Mesenchymal stem cell (in vitro differentiated cells and primary cell): Measurements from ENCODE around the gene DNAJC5.

Source experiments
- DNase-seq: peaks from one replicate; pipeline ENCODE4 v3.0.0-alpha.2; 2013
- H2AFZ ChIP-seq: one replicate; pipeline ENCODE4 v1.6.1; 2013; ENCODE audit warnings: low read depth, mild to moderate bottlenecking, control low read depth, inconsistent platforms, low read length, moderate library complexity
- H2AK5ac ChIP-seq: 2 replicates; pipeline ENCODE4 v1.6.1; 2013; ENCODE audit warnings: low read length, moderate library complexity, mild to moderate bottlenecking, inconsistent platforms; ENCODE audit not compliant: severe bottlenecking
- H2BK120ac ChIP-seq: one replicate; pipeline ENCODE4 v1.6.1; 2013; ENCODE audit warnings: low read depth, mild to moderate bottlenecking, inconsistent platforms, low read length, moderate library complexity
- H2BK12ac ChIP-seq, 2 experiments: one replicate each; pipeline ENCODE4 v1.6.1; 2013; ENCODE audit warnings: inconsistent platforms in 2 of 2, low read length in 2 of 2, mild to moderate bottlenecking in 2 of 2, moderate library complexity in 2 of 2, control low read depth in 1 of 2
- H2BK15ac ChIP-seq: one replicate; pipeline ENCODE4 v1.6.1; 2013; ENCODE audit warnings: mild to moderate bottlenecking, low read depth, inconsistent platforms; ENCODE audit not compliant: poor library complexity, severe bottlenecking
- H2BK5ac ChIP-seq: 2 replicates; pipeline ENCODE4 v1.6.1; 2013; ENCODE audit warnings: low read depth, mild to moderate bottlenecking, low read length, control low read depth, inconsistent platforms; ENCODE audit not compliant: poor library complexity, severe bottlenecking
- H3K14ac ChIP-seq, 2 experiments: one replicate each; pipeline ENCODE4 v1.6.1; 2013; ENCODE audit warnings: inconsistent platforms in 2 of 2, low read length in 2 of 2, control low read depth in 1 of 2, mild to moderate bottlenecking in 1 of 2, moderate library complexity in 1 of 2
- H3K18ac ChIP-seq, 2 experiments: one replicate each; pipeline ENCODE4 v1.6.1; 2013; ENCODE audit warnings: inconsistent platforms in 2 of 2, low read length in 2 of 2, control low read depth in 1 of 2, low read depth in 1 of 2, mild to moderate bottlenecking in 1 of 2
- H3K23ac ChIP-seq, 2 experiments: one replicate each; pipeline ENCODE4 v1.6.1; 2013; ENCODE audit warnings: inconsistent platforms in 2 of 2, low read length in 2 of 2, mild to moderate bottlenecking in 2 of 2, moderate library complexity in 2 of 2, control low read depth in 1 of 2
- H3K27ac ChIP-seq: 2 replicates; pipeline ENCODE4 v1.5.1; 2013; ENCODE audit warnings: mild to moderate bottlenecking, moderate library complexity, low read length, control low read depth, inconsistent platforms; ENCODE audit not compliant: poor library complexity, severe bottlenecking
- H3K27me3 ChIP-seq, 2 experiments: 2 replicates each; pipeline versions ENCODE4 v1.6.1 to v1.7.0; 2013; ENCODE audit warnings: low read length in 2 of 2, mild to moderate bottlenecking in 2 of 2, moderate library complexity in 2 of 2, control low read depth in 1 of 2, inconsistent platforms in 1 of 2; ENCODE audit not compliant: control insufficient read depth in 1 of 2, insufficient read depth in 1 of 2
- H3K36me3 ChIP-seq, 2 experiments: 2 replicates each; pipeline versions ENCODE4 v1.6.1 to v1.7.0; 2013; ENCODE audit warnings: low read length in 2 of 2, control low read depth in 1 of 2, inconsistent platforms in 1 of 2, low read depth in 1 of 2, mild to moderate bottlenecking in 1 of 2; ENCODE audit not compliant: insufficient read depth in 2 of 2, control insufficient read depth in 1 of 2
- H3K4ac ChIP-seq, 2 experiments: one replicate each; pipeline ENCODE4 v1.6.1; 2013; ENCODE audit warnings: inconsistent platforms in 2 of 2, low read length in 2 of 2, mild to moderate bottlenecking in 2 of 2, moderate library complexity in 2 of 2, control low read depth in 1 of 2, low read depth in 1 of 2
- H3K4me1 ChIP-seq: 2 replicates; pipeline ENCODE4 v1.6.1; 2013; ENCODE audit warnings: low read depth, low read length, control low read depth; ENCODE audit not compliant: control insufficient read depth, insufficient read depth
- H3K4me2 ChIP-seq: 2 replicates; pipeline ENCODE4 v1.6.1; 2013; ENCODE audit warnings: low read length, mild to moderate bottlenecking, inconsistent platforms; ENCODE audit not compliant: poor library complexity, severe bottlenecking
- H3K4me3 ChIP-seq, 2 experiments: 2 replicates each; pipeline versions ENCODE4 v1.5.1 to v1.7.0; 2013; ENCODE audit warnings: low read length in 2 of 2, mild to moderate bottlenecking in 2 of 2, control low read depth in 1 of 2, low read depth in 1 of 2; ENCODE audit not compliant: insufficient read depth in 1 of 2
- H3K79me1 ChIP-seq: replicated peaks from 2 replicates; pipeline ENCODE4 v1.6.1; 2013; ENCODE audit warnings: mild to moderate bottlenecking, control low read depth, low read length, inconsistent platforms; ENCODE audit not compliant: poor library complexity, severe bottlenecking
- H3K9ac ChIP-seq: 2 replicates; pipeline ENCODE4 v1.7.0; 2013; ENCODE audit warnings: mild to moderate bottlenecking, low read length, moderate library complexity
- H3K9me3 ChIP-seq: 2 replicates; pipeline ENCODE4 v1.7.0; 2013; ENCODE audit warnings: mild to moderate bottlenecking, low read length; ENCODE audit not compliant: control insufficient read depth
- H4K8ac ChIP-seq: one replicate; pipeline ENCODE4 v1.6.1; 2013; ENCODE audit warnings: inconsistent platforms, mild to moderate bottlenecking, low read length, moderate library complexity
- H4K91ac ChIP-seq: one replicate; pipeline ENCODE4 v1.6.1; 2013; ENCODE audit warnings: mild to moderate bottlenecking, low read length, inconsistent platforms
- WGBS: methylation state at CpG from one replicate; pipeline ENCODE4 v1.1.7; 2013; ENCODE audit warnings: mixed read lengths; 5-methylcytosine and 5-hydroxymethylcytosine counted together

The DNAJC5 gene

DNA sequence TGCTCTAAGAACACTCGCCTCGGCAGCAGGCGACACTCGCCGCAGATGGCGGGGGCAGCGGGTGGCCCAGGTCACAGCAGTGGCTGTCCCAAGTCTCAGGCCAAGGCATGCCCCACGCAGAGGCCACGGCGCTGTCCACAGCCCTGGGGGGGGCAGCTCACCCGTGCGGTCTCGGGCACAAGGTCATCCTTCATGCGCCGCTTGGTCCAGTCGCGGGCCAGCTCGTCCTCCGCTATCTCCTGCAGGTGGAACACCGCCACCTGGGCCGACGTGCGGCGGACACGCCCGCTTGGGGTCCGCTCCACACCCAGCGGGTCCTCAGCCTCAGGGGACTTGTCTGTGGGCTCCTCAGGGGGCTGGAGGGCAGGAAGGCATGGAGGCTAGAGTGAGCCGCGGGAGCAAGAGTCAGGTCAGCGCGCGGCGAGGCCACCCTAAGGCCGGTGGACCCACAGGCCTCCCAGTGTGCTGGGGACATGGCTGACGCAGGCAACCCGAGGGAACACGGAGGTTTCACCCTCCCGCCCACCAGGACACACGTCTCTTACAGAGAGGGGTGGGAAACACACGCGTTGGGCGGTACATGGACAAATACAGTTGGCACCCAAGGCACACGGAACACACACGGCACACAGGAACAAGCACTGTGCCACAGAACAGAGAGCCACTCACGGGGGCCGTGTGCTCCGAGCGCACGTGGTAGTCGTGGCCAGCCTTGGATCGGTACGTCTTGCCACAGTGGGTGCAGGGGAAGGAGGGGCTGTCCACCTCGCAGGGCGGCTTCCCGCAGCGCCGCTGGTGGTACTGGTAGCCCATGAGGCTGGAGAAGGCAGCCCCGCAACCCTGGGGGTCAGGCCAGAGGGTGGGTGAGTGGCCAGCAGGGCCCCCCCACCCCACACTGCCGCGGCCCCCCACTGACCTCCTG, 67.8 kb downstream of the DNAJC5 start:
- H3K79me1 ChIP-seq = peaks cover 29% of the 10 kb centered on the region
- no peak overlapping the region for H2BK5ac ChIP-seq

DNA sequence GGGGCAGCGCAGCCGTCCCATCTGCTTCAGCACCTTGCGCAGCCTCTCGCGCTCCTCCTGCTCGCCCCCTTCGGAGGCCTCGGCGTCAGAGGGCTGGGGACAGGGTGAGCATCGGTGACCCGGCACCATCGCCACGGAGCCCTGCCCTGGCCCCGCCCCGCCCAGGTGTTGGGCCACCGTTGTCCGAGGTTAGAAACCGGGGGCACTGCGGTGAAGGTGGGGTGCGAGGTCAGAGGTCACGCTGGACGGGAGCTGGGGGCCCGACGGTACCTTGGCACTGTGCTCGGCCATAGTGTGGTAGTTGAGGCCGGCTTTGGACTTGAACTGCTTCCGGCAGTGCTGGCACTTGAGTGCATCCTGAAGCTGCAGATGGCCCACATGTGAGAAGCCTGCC, 68.4 kb downstream of the DNAJC5 start:
- Histone ChIP-seq H3K23ac (no peak overlapping the region), H4K91ac (no peak overlapping the region), H3K36me3 (peaks cover 69 to 88% of the 10 kb centered on the region in 2 experiments), H3K9me3 (no peaks in the 10 kb centered on the region), H3K27ac (no peak overlapping the region), H3K4me3 (no peak overlapping the region), H3K79me1 (peaks cover 28% of the 10 kb centered on the region), H2AK5ac (no peak overlapping the region), H2BK120ac (no peak overlapping the region), H2BK12ac (no peak overlapping the region), H3K14ac (no peak overlapping the region), H2AFZ (no peak overlapping the region), H3K27me3 (no peaks in the 10 kb centered on the region), H2BK5ac (no peak overlapping the region), H4K8ac (no peak overlapping the region), H3K9ac (no peak overlapping the region), H3K4me1 (peaks cover 15% of the 10 kb centered on the region), H3K18ac (no peak overlapping the region), H3K4ac (no peak overlapping the region), H3K4me2 (no peak overlapping the region), H2BK15ac (no peak overlapping the region)
- no peak for DNase-seq
- 96% methylated on average over 27 of the region's 27 CpGs for WGBS

More for the DNA sequence above, 67.8 kb downstream of the DNAJC5 start:
- DNase-seq = no peak
- H3K27ac ChIP-seq = no peak overlapping the region
- H3K4me3 ChIP-seq = no peak overlapping the region
- H3K4me2 ChIP-seq = no peak overlapping the region
- H2AFZ ChIP-seq = no peak overlapping the region
- no peak overlapping the region for H3K18ac ChIP-seq
- no peaks in the 10 kb centered on the region for H3K9me3 ChIP-seq
- WGBS = 98% methylated on average over 60 of the region's 61 CpGs
- H2BK120ac ChIP-seq = no peak overlapping the region
- peaks cover 64 to 88% of the 10 kb centered on the region in 2 experiments for H3K36me3 ChIP-seq
- H4K8ac ChIP-seq = no peak overlapping the region
- H3K14ac ChIP-seq = no peak overlapping the region
- H3K9ac ChIP-seq = no peak overlapping the region
- no peak overlapping the region for H2BK12ac ChIP-seq
- no peak overlapping the region for H2AK5ac ChIP-seq
- H3K4me1 ChIP-seq = peaks cover 16% of the 10 kb centered on the region
- H2BK15ac ChIP-seq = no peak overlapping the region
- H3K27me3 ChIP-seq = no peaks in the 10 kb centered on the region
- no peak overlapping the region for H3K23ac ChIP-seq
- no peak overlapping the region for H3K4ac ChIP-seq
- H4K91ac ChIP-seq = no peak overlapping the region

- Histone ChIP-seq H4K91ac (no peak overlapping the region), H2AK5ac (no peak overlapping the region), H2BK5ac (no peak overlapping the region), H3K9ac (no peak overlapping the region), H3K27ac (no peak overlapping the region), H3K4me1 (peaks cover 16% of the 10 kb centered on the region), H2BK15ac (no peak overlapping the region), H3K36me3 (peaks cover 65 to 88% of the 10 kb centered on the region in 2 experiments), H3K4ac (no peak overlapping the region), H3K4me2 (no peak overlapping the region), H4K8ac (no peak overlapping the region), H2BK120ac (no peak overlapping the region), H3K4me3 (no peak overlapping the region), H3K18ac (no peak overlapping the region), H3K79me1 (peaks cover 31% of the 10 kb centered on the region), H3K23ac (no peak overlapping the region), H2AFZ (no peak overlapping the region), H3K14ac (no peak overlapping the region), H2BK12ac (no peak overlapping the region), H3K27me3 (no peaks in the 10 kb centered on the region), H3K9me3 (no peaks in the 10 kb centered on the region)
- DNase-seq = no peak
- 96% methylated on average over 16 of the region's 16 CpGs for whole genome bisulfite sequencing
Measured at GRCh38 chr20:63963784-63964301, 68.9 kb downstream of the DNAJC5 start.

DNA sequence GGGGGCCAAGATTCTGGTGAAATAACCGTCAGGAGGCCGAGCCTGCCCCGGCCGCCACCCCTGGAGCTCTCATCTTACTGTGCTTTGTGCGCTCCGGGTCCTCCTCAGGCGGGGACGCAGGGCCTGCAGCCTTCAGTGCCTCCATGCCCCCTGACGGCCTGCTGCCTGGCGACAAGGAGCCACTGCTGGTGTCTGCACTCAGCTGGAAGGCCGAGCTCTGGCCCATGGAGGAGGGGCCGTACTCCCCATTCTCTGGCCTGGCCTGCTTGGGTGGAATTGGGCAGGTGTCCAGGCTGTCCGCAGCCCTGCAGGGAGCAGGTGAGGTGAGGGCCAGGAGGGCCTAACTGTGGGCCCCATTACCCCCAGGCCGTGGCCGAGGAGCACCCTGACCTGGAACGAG, 69.5 kb downstream of the DNAJC5 start:
- Histone ChIP-seq H3K27ac (no peak overlapping the region), H4K8ac (no peak overlapping the region), H4K91ac (no peak overlapping the region), H3K23ac (no peak overlapping the region), H3K9ac (no peak overlapping the region), H2BK120ac (no peak overlapping the region), H2BK5ac (no peak overlapping the region), H2AFZ (no peak overlapping the region), H3K36me3 (peaks cover 59 to 83% of the 10 kb centered on the region in 2 experiments), H3K79me1 (peaks cover 32% of the 10 kb centered on the region), H3K18ac (no peak overlapping the region), H3K4me3 (no peak overlapping the region), H3K9me3 (no peaks in the 10 kb centered on the region), H3K27me3 (no peaks in the 10 kb centered on the region), H2AK5ac (no peak overlapping the region), H3K4me2 (no peak overlapping the region), H2BK12ac (no peak overlapping the region), H3K4ac (no peak overlapping the region), H3K14ac (no peak overlapping the region), H3K4me1 (peaks cover 14% of the 10 kb centered on the region), H2BK15ac (no peak overlapping the region)
- DNase-seq = no peak
- WGBS = 97% methylated on average over 12 of the region's 16 CpGs
